ENCODE data around the gene KCNMB1. TPM values are rescaled to one million over a fixed set of nuclear protein-coding genes. Genes with fewer than 3 reads are reported as not detected.

The KCNMB1 gene
- total RNA-seq, 1 experiment from 2014 or later = 1.00 TPM

DNA sequence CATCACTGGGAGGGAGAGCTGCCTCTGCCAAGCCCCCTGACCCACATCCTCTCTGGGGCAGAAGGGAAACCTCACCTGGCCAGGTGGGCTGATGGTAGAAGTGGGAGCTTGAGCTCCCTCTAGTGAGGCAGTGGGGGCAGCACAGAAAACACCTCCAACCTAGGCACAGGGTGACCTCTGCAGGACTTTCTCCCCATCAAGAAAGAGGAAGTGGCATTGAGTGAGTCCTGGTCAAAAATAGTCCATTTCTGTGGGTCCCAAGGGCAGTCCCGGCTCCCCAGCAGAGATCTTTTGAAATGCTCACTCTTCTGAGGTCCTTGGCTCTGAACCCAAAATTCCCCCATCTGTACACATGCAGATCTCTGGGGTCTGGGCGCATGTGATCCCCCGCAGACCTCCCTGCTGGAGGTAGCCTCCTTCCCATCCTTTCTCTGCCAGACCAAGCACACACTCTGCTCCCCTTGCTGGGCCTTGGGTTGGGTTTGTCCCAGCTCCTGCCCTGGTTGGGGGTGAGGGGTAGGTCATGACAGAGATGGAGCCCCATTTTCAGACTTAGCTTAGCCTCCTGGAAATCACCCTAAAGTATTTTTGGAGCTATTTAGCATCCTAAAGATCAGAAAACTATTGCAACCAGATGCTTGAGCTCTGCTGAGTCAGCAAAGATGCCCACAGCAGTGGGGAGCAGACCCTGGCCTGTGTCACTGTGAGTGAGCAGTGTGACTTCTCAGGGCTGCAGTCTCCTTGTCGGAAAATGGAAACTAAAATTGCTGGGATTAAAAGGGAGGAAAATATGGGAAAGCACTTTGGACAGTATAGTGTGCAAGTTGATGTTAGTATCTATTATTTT, 50.0 kb downstream of the KCNMB1 start:
- no peak for DNase-seq (ENCODE audit: low read depth in 1 of 2, low spot score in 2 of 2)
- Histone ChIP-seq H3K4me3 (no peak overlapping the region), H3K36me3 (no peaks in the 10 kb centered on the region), H3K9me3 (replicated peaks) (no peaks in the 10 kb centered on the region; the same call in 1 of the 2 replicates), H3K4me1 (replicated peaks) (no peaks in the 10 kb centered on the region), H3K27me3 (replicated peaks) (no peaks in the 10 kb centered on the region), H3K27ac (no peak overlapping the region)

DNA sequence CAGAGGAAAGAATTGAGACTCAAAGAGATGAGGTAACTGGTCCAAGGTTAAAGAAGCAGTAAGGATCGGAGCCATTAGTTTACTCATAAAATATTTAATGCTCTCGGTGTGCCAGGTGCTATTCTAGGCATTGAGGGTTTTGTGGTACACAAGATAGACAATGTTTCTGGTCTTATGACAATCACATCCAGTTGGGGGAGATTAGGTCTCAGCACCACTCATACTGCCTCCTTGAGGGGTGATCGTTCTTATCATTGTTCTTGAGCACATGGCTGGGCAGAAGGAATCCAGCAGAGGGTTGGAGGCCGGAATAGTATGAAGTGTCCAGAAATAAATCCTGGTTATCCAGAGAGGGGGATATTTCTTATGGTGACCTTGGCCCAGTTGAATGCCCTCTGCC, 50.9 kb downstream of the KCNMB1 start:
- H3K9me3 ChIP-seq (replicated peaks) = no peaks in the 10 kb centered on the region; the same call in 1 of the 2 replicates
- no peaks in the 10 kb centered on the region for H3K4me1 ChIP-seq (replicated peaks)
- no peaks in the 10 kb centered on the region for H3K36me3 ChIP-seq
- H3K27me3 ChIP-seq (replicated peaks) = no peaks in the 10 kb centered on the region
- no peak overlapping the region for H3K27ac ChIP-seq
- DNase-seq (ENCODE audit: low read depth in 1 of 2, low spot score in 2 of 2) = no peak
- no peak overlapping the region for H3K4me3 ChIP-seq

DNA sequence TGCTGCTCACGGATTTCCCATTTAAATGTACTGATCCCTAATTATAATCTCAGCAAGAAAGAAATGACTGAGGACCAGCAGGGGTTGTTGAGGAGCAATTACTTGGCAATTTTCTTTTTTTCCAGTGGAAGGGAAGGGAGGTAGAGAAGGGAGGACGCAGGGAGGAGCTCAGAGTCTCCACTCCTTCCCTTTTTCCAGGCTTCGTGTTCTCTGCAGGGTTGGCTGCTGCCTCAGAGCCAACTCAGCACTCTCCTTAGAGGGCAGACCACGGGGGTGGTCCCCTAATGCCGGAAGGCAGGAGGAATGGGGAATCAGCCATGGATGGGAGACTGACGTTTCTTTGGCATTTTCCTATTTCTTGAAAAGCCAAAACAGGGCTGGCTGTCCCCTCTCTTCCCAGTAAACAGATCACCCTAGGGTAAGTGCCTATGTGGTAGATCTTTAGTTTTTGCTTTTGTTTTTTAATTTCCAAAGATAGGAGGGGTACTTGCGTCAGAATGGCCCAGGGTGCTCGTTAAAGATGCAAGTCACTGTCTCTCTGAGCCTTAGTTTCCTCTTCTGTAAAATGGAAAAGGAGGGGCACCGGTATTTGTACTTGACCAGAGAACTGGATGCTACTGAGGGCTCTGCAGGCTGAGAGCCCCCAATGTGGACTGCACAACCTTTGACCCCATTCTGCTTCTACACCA, 52.0 kb downstream of the KCNMB1 start:
- H3K9me3 ChIP-seq (replicated peaks) = no peaks in the 10 kb centered on the region; the same call in 1 of the 2 replicates
- H3K4me3 ChIP-seq = no peak overlapping the region
- no peak overlapping the region for H3K27ac ChIP-seq
- no peaks in the 10 kb centered on the region for H3K27me3 ChIP-seq (replicated peaks)
- no peaks in the 10 kb centered on the region for H3K36me3 ChIP-seq
- no peak for DNase-seq (ENCODE audit: low read depth in 1 of 2, low spot score in 2 of 2)
- H3K4me1 ChIP-seq (replicated peaks) = no peaks in the 10 kb centered on the region

DNA sequence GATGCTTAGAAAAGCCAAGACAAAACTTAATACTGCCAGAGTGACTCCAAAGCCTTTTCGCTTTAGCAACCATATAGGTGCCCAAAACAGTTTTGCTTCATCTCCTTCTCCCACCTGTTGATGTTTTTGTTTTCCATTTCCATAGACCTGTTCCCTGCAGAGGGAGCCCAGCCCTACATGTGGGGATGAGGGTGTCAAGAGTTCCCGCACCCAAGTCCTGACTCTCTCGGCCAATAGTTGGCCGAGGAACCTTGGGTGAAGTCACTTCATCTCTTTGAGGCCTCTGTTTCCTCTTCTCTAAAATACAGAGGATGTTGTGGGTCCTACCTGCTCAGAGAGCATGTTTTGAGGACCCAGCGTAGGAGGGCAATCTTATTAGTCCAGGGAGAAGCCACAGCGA, 53.1 kb downstream of the KCNMB1 start:
- no peaks in the 10 kb centered on the region; the same call in 1 of the 2 replicates for H3K9me3 ChIP-seq (replicated peaks)
- no peak for DNase-seq (ENCODE audit: low read depth in 1 of 2, low spot score in 2 of 2)
- H3K27me3 ChIP-seq (replicated peaks) = no peaks in the 10 kb centered on the region
- peaks cover 7% of the 10 kb centered on the region for H3K4me1 ChIP-seq (replicated peaks)
- H3K27ac ChIP-seq = no peak overlapping the region
- no peak overlapping the region for H3K4me3 ChIP-seq
- H3K36me3 ChIP-seq = no peaks in the 10 kb centered on the region

DNA sequence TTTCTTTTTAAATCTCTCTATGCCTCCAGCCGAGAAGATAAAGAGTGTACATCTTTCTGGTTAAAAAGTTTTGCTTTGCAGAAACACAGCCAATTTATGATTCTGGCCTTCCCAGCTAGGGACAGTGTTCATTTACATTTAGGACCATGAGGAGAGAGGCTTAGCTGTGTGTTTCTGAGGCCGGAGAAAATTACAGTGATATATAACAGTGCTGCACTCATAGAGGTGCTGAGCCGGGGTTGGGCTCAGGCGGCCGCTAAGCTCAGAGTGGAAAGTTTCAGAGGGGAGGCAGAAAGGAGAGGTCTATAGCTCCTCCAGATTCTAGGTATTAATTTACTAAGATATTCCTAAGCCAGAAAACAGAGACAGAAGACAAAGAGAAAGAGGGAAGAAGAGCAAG, 54.5 kb downstream of the KCNMB1 start:
- H3K9me3 ChIP-seq (replicated peaks) = no peaks in the 10 kb centered on the region; the same call in 1 of the 2 replicates
- no peaks in the 10 kb centered on the region for H3K36me3 ChIP-seq
- H3K27me3 ChIP-seq (replicated peaks) = no peaks in the 10 kb centered on the region
- no peak overlapping the region for H3K27ac ChIP-seq
- DNase-seq (ENCODE audit: low read depth in 1 of 2, low spot score in 2 of 2) = no peak
- H3K4me1 ChIP-seq (replicated peaks) = peaks cover 12% of the 10 kb centered on the region
- no peak overlapping the region for H3K4me3 ChIP-seq

DNA sequence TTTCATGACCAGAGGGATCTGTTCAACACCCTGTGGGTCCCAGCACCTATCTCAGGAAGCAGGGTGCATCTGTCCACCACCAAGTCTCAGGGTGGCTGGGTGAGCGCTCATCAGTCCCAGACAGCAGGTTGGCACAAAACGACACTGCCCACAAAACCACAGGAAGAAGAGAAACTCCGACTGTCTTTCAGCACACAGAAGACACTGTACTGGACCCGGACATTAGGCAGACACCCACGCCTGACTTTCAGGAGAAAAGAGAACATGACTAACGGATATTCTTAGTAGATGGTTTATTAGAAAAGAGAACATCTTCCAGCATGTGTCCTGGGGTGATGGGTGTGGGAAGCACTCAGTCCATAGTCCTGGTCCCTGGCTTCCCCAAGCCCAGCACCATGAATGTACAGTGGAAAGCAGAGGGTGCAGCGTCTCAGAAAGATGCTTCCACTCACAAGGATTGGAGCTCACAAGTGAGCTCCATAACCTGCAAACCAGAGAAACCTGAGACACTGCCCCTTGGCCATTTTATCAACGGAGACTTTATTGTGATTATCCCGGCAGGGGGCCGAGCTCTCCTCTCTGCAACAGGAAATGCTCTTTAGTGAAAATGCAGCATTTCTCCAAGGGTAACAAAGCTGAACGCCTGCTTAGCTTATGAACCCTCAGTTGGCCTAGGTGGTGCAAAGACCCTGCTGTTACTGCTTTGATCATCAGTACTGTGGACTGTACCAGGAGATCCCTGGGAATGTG, 55.8 kb downstream of the KCNMB1 start:
- no peak overlapping the region for H3K4me3 ChIP-seq
- no peak overlapping the region for H3K27ac ChIP-seq
- DNase-seq (ENCODE audit: low read depth in 1 of 2, low spot score in 2 of 2) = no peak
- H3K4me1 ChIP-seq (replicated peaks) = peaks cover 12% of the 10 kb centered on the region
- H3K36me3 ChIP-seq = no peaks in the 10 kb centered on the region
- H3K27me3 ChIP-seq (replicated peaks) = no peaks in the 10 kb centered on the region
- no peaks in the 10 kb centered on the region for H3K9me3 ChIP-seq (replicated peaks)

DNA sequence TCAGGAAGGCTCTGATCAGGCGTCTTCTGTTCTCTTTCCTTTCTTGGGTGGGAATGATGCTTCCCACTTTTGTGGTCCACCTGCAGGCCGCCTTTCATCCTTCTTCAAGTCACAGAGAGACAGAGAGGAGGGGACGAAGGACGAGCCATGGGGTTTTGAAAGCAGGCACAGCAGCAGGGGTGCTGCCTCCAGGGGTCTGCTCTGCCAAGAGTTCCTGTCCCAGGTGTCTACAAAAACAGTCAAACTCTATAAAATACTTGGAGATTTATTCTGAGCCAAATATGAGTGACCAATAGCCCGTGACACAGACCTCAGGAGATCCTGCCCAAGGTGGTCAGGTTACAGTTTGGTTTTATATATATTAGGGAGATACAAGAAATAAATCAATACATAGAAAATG, 57.1 kb downstream of the KCNMB1 start:
- no peak overlapping the region for H3K27ac ChIP-seq
- no peak overlapping the region for H3K4me3 ChIP-seq
- no peaks in the 10 kb centered on the region for H3K36me3 ChIP-seq
- H3K4me1 ChIP-seq (replicated peaks) = peaks cover 12% of the 10 kb centered on the region
- DNase-seq (ENCODE audit: low read depth in 1 of 2, low spot score in 2 of 2) = no peak
- H3K9me3 ChIP-seq (replicated peaks) = no peaks in the 10 kb centered on the region
- no peaks in the 10 kb centered on the region for H3K27me3 ChIP-seq (replicated peaks)

DNA sequence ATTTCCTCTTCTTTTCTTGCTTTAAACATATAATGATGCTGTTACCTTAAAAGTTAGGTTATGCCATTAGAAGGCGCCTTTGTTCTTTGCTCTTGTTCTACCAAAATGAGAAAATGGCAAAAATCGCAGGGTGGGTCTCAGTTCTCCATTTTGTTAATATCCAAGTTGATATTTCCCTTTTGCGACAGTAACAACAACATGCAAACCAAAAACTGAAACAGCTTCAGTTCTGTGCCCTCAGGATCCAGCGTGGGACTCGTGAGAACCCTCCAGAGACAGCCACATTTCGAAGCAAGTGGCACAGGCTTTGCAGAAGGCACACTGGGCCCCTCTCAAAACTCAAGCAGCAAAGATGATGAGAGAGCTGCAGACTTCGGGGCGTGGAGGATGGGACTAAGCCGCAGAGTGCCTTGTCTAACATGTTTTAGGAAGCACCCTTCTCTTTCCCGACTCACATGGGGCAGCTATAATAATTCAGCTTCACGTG, 58.6 kb downstream of the KCNMB1 start:
- H3K4me1 ChIP-seq (replicated peaks) = peaks cover 12% of the 10 kb centered on the region
- no peak for DNase-seq (ENCODE audit: low read depth in 1 of 2, low spot score in 2 of 2)
- no peak overlapping the region for H3K27ac ChIP-seq
- H3K4me3 ChIP-seq = no peak overlapping the region
- H3K36me3 ChIP-seq = no peaks in the 10 kb centered on the region
- no peaks in the 10 kb centered on the region for H3K9me3 ChIP-seq (replicated peaks)
- no peaks in the 10 kb centered on the region; the same call in 1 of the 2 replicates for H3K27me3 ChIP-seq (replicated peaks)

DNA sequence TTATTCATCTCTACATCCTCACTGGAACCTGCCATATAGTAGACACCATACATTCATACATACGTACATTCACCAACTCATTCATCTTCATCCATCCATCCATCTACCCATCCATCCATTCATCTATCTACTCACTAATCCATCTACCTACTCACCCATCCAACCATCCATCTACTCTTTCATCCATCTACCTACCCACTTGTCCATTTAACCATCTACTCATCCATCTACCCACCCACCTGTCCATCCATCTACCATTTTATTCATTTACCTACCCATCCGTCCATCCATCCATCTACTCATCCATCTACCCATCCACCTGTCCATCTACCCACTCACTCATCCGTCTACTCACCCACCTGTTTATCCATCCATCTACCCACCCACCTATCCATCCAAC, 59.6 kb downstream of the KCNMB1 start:
- Histone ChIP-seq H3K4me3 (no peak overlapping the region), H3K36me3 (no peaks in the 10 kb centered on the region), H3K4me1 (replicated peaks) (peaks cover 12% of the 10 kb centered on the region), H3K9me3 (replicated peaks) (no peaks in the 10 kb centered on the region), H3K27me3 (replicated peaks) (no peaks in the 10 kb centered on the region; the same call in 1 of the 2 replicates), H3K27ac (no peak overlapping the region)
- DNase-seq (ENCODE audit: low read depth in 1 of 2, low spot score in 2 of 2) = no peak

DNA sequence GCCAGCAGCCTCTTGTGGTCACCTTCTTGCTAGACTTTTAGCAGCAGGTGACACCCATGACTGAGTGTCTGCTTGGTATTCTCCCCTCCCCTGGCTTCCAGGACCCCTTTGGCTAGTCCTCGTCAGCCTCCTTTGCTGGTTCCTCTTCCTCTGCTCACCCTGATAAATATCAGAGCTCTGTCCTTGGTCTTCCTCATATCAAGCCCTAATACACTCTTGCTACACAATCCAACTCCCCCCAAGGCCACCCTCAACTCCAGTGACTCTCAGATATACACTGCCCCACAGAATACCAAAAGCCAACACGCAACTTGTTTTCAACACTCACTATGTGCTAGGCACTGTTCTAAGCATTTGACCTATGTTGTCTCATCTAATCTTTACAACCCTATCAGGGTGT, 61.3 kb downstream of the KCNMB1 start:
- Histone ChIP-seq H3K36me3 (no peaks in the 10 kb centered on the region), H3K4me1 (replicated peaks) (peaks cover 12% of the 10 kb centered on the region), H3K27ac (no peak overlapping the region), H3K27me3 (replicated peaks) (peaks cover 2% of the 10 kb centered on the region; the same call in 1 of the 2 replicates), H3K4me3 (no peak overlapping the region), H3K9me3 (replicated peaks) (no peaks in the 10 kb centered on the region)
- DNase-seq (ENCODE audit: low read depth in 1 of 2, low spot score in 2 of 2) = no peak

DNA sequence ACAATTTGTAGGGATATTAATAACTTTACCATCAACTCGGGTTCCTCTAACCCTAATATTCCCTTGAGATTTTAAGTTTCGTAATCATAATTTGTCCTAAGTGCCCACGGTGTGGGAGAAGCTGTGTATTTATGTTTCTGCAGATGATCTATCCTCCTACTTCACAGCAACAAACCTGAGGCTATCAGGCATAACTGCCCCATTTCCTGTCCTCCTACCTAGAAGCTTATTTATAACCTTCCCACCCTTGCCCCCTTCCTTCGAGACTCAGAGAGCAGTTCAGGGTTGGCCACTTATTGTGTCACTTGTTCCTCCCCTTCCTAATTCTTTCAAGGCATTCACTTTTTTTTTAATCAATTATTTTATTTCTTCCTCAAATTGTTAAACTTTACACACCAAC, 62.0 kb downstream of the KCNMB1 start:
- no peaks in the 10 kb centered on the region for H3K36me3 ChIP-seq

More for the DNA sequence above, 62.0 kb downstream of the KCNMB1 start:
- Histone ChIP-seq H3K27me3 (replicated peaks) (peaks cover 2% of the 10 kb centered on the region; the same call in 1 of the 2 replicates), H3K4me1 (replicated peaks) (peaks cover 12% of the 10 kb centered on the region), H3K27ac (no peak overlapping the region), H3K9me3 (replicated peaks) (no peaks in the 10 kb centered on the region), H3K4me3 (no peak overlapping the region)
- DNase-seq (ENCODE audit: low read depth in 1 of 2, low spot score in 2 of 2) = no peak
